ENCODE data around the gene ATG5.

- TF ChIP-seq CTCF (IDR thresholded peaks at IDR 0.05; ENCODE audit: poor library complexity, severe bottlenecking) (no peak), EZH2 (IDR thresholded peaks at IDR 0.05; ENCODE audit: borderline replicate concordance, insufficient read depth, low read length, poor library complexity, severe bottlenecking) (no peak), POLR2AphosphoS5 (IDR thresholded peaks at IDR 0.05) (no peak), MXI1 (conservative IDR thresholded peaks at IDR 0.05; ENCODE audit: poor library complexity, severe bottlenecking) (no peak), REST (IDR thresholded peaks at IDR 0.05; ENCODE audit: borderline replicate concordance) (no peak), SMC3 (conservative IDR thresholded peaks at IDR 0.05; ENCODE audit: poor library complexity) (no peak), RAD21 (conservative IDR thresholded peaks at IDR 0.05) (no peak), EP300 (conservative IDR thresholded peaks at IDR 0.05; ENCODE audit: poor library complexity, severe bottlenecking) (no peak), TAF1 (IDR thresholded peaks at IDR 0.05; ENCODE audit: low read depth) (no peak)
These were observed 43.9 kb downstream of the ATG5 start for GRCh38 chr6:106281661-106282060.

All from neural cell (in vitro differentiated cells).